Measurements from ENCODE around the gene KLHL41.

Gene KLHL41

GRCh38 chr2:169485650-169486138, 23.8 kb upstream of the KLHL41 start:
- no peaks in the 10 kb centered on the region for H3K79me2 ChIP-seq (ENCODE audit: insufficient read depth, low read length)
- no peaks in the 10 kb centered on the region for H3K27me3 ChIP-seq (ENCODE audit: insufficient read depth, low read length, poor library complexity)
- H3K4me1 ChIP-seq (ENCODE audit: insufficient read depth, low read length), result 0 out of 2 replicates have a peak, but pooled peaks cover 3% of the 10 kb centered on the region
- H3K4me2 ChIP-seq (ENCODE audit: insufficient read depth, low read length), result no peak overlapping the region
- no peak overlapping the region for H2AFZ ChIP-seq (ENCODE audit: low read depth, low read length)
- H3K27ac ChIP-seq (ENCODE audit: low read length), result no peak overlapping the region
- no peaks in the 10 kb centered on the region for H4K20me1 ChIP-seq (ENCODE audit: insufficient read depth, low read length)
- H3K36me3 ChIP-seq (ENCODE audit: insufficient read depth, low read length), result no peaks in the 10 kb centered on the region
- no peak overlapping the region for H3K4me3 ChIP-seq (ENCODE audit: low read depth in 1 of 2, low read length in 2 of 2)
- DNase-seq (no peak), ATAC-seq (ENCODE audit: insufficient read depth, low read depth) (no peak)
- no peaks in the 10 kb centered on the region for H3K9me3 ChIP-seq (ENCODE audit: insufficient read depth, low read length, severe bottlenecking)
- TF ChIP-seq EZH2 (IDR thresholded peaks at IDR 0.05; ENCODE audit: borderline replicate concordance, low read depth, low read length, severe bottlenecking) (no peak), CTCF (IDR thresholded peaks at IDR 0.05; ENCODE audit: borderline replicate concordance, extremely low read depth, low read length, poor library complexity, severe bottlenecking) (no peak)
- H3K9ac ChIP-seq (ENCODE audit: low read depth, low read length), result no peak overlapping the region

GRCh38 chr2:169486487-169486886, 23.0 kb upstream of the KLHL41 start:
- H3K4me3 ChIP-seq (ENCODE audit: low read depth in 1 of 2, low read length in 2 of 2), result no peak overlapping the region
- no peaks in the 10 kb centered on the region for H3K4me1 ChIP-seq (ENCODE audit: insufficient read depth, low read length)
- H3K27me3 ChIP-seq (ENCODE audit: insufficient read depth, low read length, poor library complexity), result no peaks in the 10 kb centered on the region
- no peaks in the 10 kb centered on the region for H3K36me3 ChIP-seq (ENCODE audit: insufficient read depth, low read length)
- TF ChIP-seq CTCF (IDR thresholded peaks at IDR 0.05; ENCODE audit: borderline replicate concordance, extremely low read depth, low read length, poor library complexity, severe bottlenecking) (no peak), EZH2 (IDR thresholded peaks at IDR 0.05; ENCODE audit: borderline replicate concordance, low read depth, low read length, severe bottlenecking) (no peak)
- H3K79me2 ChIP-seq (ENCODE audit: insufficient read depth, low read length), result no peaks in the 10 kb centered on the region
- no peak overlapping the region for H3K4me2 ChIP-seq (ENCODE audit: insufficient read depth, low read length)
- H4K20me1 ChIP-seq (ENCODE audit: insufficient read depth, low read length), result no peaks in the 10 kb centered on the region
- no peak for ATAC-seq (ENCODE audit: insufficient read depth, low read depth)
- DNase-seq, result no peak
- H3K9me3 ChIP-seq (ENCODE audit: insufficient read depth, low read length, severe bottlenecking), result no peaks in the 10 kb centered on the region
- no peak overlapping the region for H3K9ac ChIP-seq (ENCODE audit: low read depth, low read length)
- H2AFZ ChIP-seq (ENCODE audit: low read depth, low read length), result no peak overlapping the region
- no peak overlapping the region for H3K27ac ChIP-seq (ENCODE audit: low read length)

GRCh38 chr2:169490834-169491233, 18.7 kb upstream of the KLHL41 start:
- Histone ChIP-seq H3K79me2 (ENCODE audit: insufficient read depth, low read length) (no peaks in the 10 kb centered on the region), H3K27me3 (ENCODE audit: insufficient read depth, low read length, poor library complexity) (no peaks in the 10 kb centered on the region), H3K4me3 (ENCODE audit: low read depth in 1 of 2, low read length in 2 of 2) (no peak overlapping the region), H3K4me1 (ENCODE audit: insufficient read depth, low read length) (no peaks in the 10 kb centered on the region), H3K4me2 (ENCODE audit: insufficient read depth, low read length) (no peak overlapping the region), H3K9me3 (ENCODE audit: insufficient read depth, low read length, severe bottlenecking) (no peaks in the 10 kb centered on the region), H3K36me3 (ENCODE audit: insufficient read depth, low read length) (no peaks in the 10 kb centered on the region), H3K27ac (ENCODE audit: low read length) (no peak overlapping the region), H2AFZ (ENCODE audit: low read depth, low read length) (no peak overlapping the region), H4K20me1 (ENCODE audit: insufficient read depth, low read length) (no peaks in the 10 kb centered on the region), H3K9ac (ENCODE audit: low read depth, low read length) (no peak overlapping the region)
- no peak for ATAC-seq (ENCODE audit: insufficient read depth, low read depth)
- no peak for TF ChIP-seq EZH2 (IDR thresholded peaks at IDR 0.05; ENCODE audit: borderline replicate concordance, low read depth, low read length, severe bottlenecking)
- TF ChIP-seq CTCF (IDR thresholded peaks at IDR 0.05; ENCODE audit: borderline replicate concordance, extremely low read depth, low read length, poor library complexity, severe bottlenecking), result no peak
- no peak for DNase-seq

GRCh38 chr2:169491378-169491777, 18.1 kb upstream of the KLHL41 start:
- Histone ChIP-seq H2AFZ (ENCODE audit: low read depth, low read length) (no peak overlapping the region), H3K9ac (ENCODE audit: low read depth, low read length) (no peak overlapping the region), H3K9me3 (ENCODE audit: insufficient read depth, low read length, severe bottlenecking) (no peaks in the 10 kb centered on the region), H3K27ac (ENCODE audit: low read length) (no peak overlapping the region), H3K4me3 (ENCODE audit: low read depth in 1 of 2, low read length in 2 of 2) (no peak overlapping the region), H3K36me3 (ENCODE audit: insufficient read depth, low read length) (no peaks in the 10 kb centered on the region), H3K79me2 (ENCODE audit: insufficient read depth, low read length) (no peaks in the 10 kb centered on the region), H4K20me1 (ENCODE audit: insufficient read depth, low read length) (no peaks in the 10 kb centered on the region), H3K27me3 (ENCODE audit: insufficient read depth, low read length, poor library complexity) (no peaks in the 10 kb centered on the region), H3K4me2 (ENCODE audit: insufficient read depth, low read length) (no peak overlapping the region), H3K4me1 (ENCODE audit: insufficient read depth, low read length) (no peaks in the 10 kb centered on the region)
- no peak for TF ChIP-seq EZH2 (IDR thresholded peaks at IDR 0.05; ENCODE audit: borderline replicate concordance, low read depth, low read length, severe bottlenecking)
- TF ChIP-seq CTCF (IDR thresholded peaks at IDR 0.05; ENCODE audit: borderline replicate concordance, extremely low read depth, low read length, poor library complexity, severe bottlenecking), result no peak
- DNase-seq, result no peak
- no peak for ATAC-seq (ENCODE audit: insufficient read depth, low read depth)
